Measurements from ENCODE around the gene ORC3. TPM values are rescaled to one million over a fixed set of nuclear protein-coding genes. Genes with fewer than 3 reads are reported as not detected.

Gene ORC3
- total and polyA plus RNA-seq, 2 donors (not counting 3 experiments of a cell fraction or from before 2014, with no cell fraction given): 9.2 to 17.9 TPM

DNA sequence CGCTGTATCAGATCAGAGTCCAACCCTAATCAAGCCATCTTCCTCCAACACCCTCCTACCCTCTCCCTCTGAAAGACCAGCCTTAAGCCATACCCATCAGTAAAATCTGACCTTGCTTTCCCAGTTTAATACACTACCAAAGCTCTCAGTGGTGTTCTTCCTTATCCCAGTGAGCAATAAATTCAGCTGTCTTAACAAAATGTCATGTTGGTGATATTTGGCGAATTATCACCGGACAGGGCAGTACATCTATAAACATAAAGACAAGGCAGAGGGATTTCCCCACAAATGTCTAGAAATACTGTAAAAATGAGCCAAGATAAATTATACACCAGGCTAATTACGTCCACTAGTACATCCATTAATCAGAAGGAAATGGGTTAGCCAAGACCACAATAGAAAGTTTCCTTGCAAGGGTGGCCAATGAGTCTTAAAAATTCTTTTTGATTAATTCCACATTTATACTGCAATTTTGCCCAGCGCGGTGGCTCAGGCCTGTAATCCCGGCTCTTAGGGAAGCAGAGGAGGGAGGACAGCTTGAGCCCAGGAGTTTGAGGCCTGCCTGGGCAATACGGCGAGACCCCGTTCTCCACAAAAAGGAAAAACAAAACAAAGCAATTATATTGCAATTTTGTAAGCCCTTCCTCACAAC lies 1.1 kb upstream of the ORC3 start:
- Histone ChIP-seq H3K9me3 (replicated peaks; ENCODE audit: control insufficient read depth, insufficient read depth, low read length) (no peaks in the 10 kb centered on the region), H3K27ac (ENCODE audit: insufficient read depth, low read depth, low read length) (peak overlapping the region; percentile 53), H3K79me2 (ENCODE audit: control insufficient read depth, insufficient read depth, low read length) (peaks cover 72% of the 10 kb centered on the region), H4K20me1 (replicated peaks; ENCODE audit: control insufficient read depth, extremely low read depth, insufficient read depth, low read length) (no peaks in the 10 kb centered on the region), H3K36me3 (ENCODE audit: control insufficient read depth in 2 of 2, extremely low read depth in 1 of 2, insufficient read depth in 2 of 2, low read length in 2 of 2) (no peaks in the 10 kb centered on the region), H3K4me2 (ENCODE audit: insufficient read depth, low read length) (peak overlapping the region; percentile 88), H3K4me1 (ENCODE audit: control insufficient read depth, extremely low read depth, insufficient read depth, low read length) (peaks cover 16% of the 10 kb centered on the region), H3K9me1 (replicated peaks; ENCODE audit: control insufficient read depth, extremely low read depth, insufficient read depth, low read length) (no peaks in the 10 kb centered on the region), H2AFZ (ENCODE audit: low read depth, low read length) (peak overlapping the region; percentile 66), H3K9ac (replicated peaks; ENCODE audit: extremely low read depth, insufficient read depth, low read length) (peak overlapping the region; percentile 84), H3K4me3 (replicated peaks in 1 of 3; ENCODE audit: insufficient read depth in 1 of 3, low read depth in 1 of 3, low read length in 3 of 3) (peak overlapping the region; percentile 82 to 96 (median 94)), H3K27me3 (ENCODE audit: control insufficient read depth in 2 of 2, insufficient read depth in 2 of 2, low read length in 2 of 2) (no peaks in the 10 kb centered on the region)
- no TSS peak for BruUV-seq (replicated peaks)
- POLR2A ChIA-PET: interaction anchor here (0.6 to 1.2 kb wide), 3 partner anchors 15 to 152 kb away, joined by 4 read pairs; partner anchors contain the start of gene AKIRIN2
- CTCF ChIA-PET: interaction anchor here (0.6 to 2.1 kb wide), 4 partner anchors 110 to 196 kb away, joined by 3 to 7 read pairs (median 3); no protein-coding TSS in a partner anchor
- intact Hi-C loops (cut with micrococcal nuclease) (loop anchor here (10.0 kb wide), 1 partner anchor 434 kb away; the partner anchor contains the start of gene ZNF292), dilution Hi-C loops (cut with MboI; ENCODE audit: extremely low pct_ligation_motif_present, low sequenced_read_pairs) (no loop called here)
- TF ChIP-seq JUN (IDR thresholded peaks at IDR 0.05; ENCODE audit: borderline replicate concordance, insufficient read depth, insufficient read length, low read depth) (no peak), MYC (IDR thresholded peaks at IDR 0.05; ENCODE audit: low read depth, low read length) (no peak), FOS (IDR thresholded peaks at IDR 0.05; ENCODE audit: borderline replicate concordance, insufficient read depth, low read length) (no peak), POLR2AphosphoS5 (IDR thresholded peaks at IDR 0.05; ENCODE audit: insufficient read depth, low read depth, low read length) (no peak), EZH2 (IDR thresholded peaks at IDR 0.05; ENCODE audit: borderline replicate concordance, low read depth, low read length, severe bottlenecking) (no peak), POLR2A (IDR thresholded peaks at IDR 0.05; ENCODE audit: low read depth, low read length) (no peak), GATA2 (IDR thresholded peaks at IDR 0.05; ENCODE audit: insufficient read depth, insufficient read length, low read depth, low read length) (no peak), MAX (IDR thresholded peaks at IDR 0.05; ENCODE audit: insufficient read depth, insufficient read length) (no peak)
- TF ChIP-seq, protein P1, sequence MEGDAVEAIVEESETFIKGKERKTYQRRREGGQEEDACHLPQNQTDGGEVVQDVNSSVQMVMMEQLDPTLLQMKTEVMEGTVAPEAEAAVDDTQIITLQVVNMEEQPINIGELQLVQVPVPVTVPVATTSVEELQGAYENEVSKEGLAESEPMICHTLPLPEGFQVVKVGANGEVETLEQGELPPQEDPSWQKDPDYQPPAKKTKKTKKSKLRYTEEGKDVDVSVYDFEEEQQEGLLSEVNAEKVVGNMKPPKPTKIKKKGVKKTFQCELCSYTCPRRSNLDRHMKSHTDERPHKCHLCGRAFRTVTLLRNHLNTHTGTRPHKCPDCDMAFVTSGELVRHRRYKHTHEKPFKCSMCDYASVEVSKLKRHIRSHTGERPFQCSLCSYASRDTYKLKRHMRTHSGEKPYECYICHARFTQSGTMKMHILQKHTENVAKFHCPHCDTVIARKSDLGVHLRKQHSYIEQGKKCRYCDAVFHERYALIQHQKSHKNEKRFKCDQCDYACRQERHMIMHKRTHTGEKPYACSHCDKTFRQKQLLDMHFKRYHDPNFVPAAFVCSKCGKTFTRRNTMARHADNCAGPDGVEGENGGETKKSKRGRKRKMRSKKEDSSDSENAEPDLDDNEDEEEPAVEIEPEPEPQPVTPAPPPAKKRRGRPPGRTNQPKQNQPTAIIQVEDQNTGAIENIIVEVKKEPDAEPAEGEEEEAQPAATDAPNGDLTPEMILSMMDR (IDR thresholded peaks at IDR 0.05; ENCODE audit: extremely low read depth in 1 of 2, insufficient read depth in 1 of 2, low read depth in 1 of 2, low read length in 2 of 2): no peak
- FAIRE-seq: peak; percentile 64
- DNase-seq (ENCODE audit: low read depth, low spot score): no peak
